PC-3 (cell line): Measurements from ENCODE around the gene PRUNE2.

Source experiments
- EZH2 ChIP-seq: fragments of 300-600 bp; sonication (generic); IDR thresholded peaks from one replicate; pipeline ENCODE4 v1.6.1; 2017; ENCODE audit warnings: antibody characterized with exemption, mild to moderate bottlenecking, low read length; ENCODE audit not compliant: unreplicated experiment
- TF ChIP-seq, protein P1 (sequence below): fragments of 300-600 bp; sonication (generic); conservative IDR thresholded peaks from 2 replicates; pipeline ENCODE4 v1.5.1; 2017; ENCODE audit warnings: antibody characterized with exemption, low read depth, mild to moderate bottlenecking, low read length

DNA sequence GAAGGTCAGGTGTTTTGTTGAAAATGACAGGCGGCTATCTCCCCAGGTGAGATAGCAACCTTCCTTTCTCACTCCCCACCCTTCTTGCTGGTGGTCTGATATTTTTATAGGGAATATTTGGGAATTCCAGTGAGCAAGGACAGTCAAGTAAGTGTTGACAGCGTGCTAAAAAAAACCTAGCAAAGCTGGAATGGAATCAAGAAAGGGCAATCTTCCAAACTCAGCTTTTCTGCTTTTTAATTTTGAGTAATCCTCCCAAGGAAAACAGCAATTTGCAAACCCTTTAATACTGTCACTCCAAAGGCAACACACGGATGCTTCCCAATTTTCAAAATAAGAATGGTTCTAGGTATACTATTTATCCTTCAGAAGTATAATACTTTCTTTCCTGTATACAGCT, 285.3 kb downstream of the PRUNE2 start:
- TF ChIP-seq, protein P1, sequence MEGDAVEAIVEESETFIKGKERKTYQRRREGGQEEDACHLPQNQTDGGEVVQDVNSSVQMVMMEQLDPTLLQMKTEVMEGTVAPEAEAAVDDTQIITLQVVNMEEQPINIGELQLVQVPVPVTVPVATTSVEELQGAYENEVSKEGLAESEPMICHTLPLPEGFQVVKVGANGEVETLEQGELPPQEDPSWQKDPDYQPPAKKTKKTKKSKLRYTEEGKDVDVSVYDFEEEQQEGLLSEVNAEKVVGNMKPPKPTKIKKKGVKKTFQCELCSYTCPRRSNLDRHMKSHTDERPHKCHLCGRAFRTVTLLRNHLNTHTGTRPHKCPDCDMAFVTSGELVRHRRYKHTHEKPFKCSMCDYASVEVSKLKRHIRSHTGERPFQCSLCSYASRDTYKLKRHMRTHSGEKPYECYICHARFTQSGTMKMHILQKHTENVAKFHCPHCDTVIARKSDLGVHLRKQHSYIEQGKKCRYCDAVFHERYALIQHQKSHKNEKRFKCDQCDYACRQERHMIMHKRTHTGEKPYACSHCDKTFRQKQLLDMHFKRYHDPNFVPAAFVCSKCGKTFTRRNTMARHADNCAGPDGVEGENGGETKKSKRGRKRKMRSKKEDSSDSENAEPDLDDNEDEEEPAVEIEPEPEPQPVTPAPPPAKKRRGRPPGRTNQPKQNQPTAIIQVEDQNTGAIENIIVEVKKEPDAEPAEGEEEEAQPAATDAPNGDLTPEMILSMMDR = no peak
- no peak for TF ChIP-seq EZH2
